OCI-LY7 (cell line): Measurements from ENCODE around the gene PADI3. TPM values are rescaled to one million over a fixed set of nuclear protein-coding genes. Genes with fewer than 3 reads are reported as not detected.

Source experiments
- Bru-seq: library from RNA; stranded (reverse); fragments of 400-500 nt; gene quantifications from one replicate; lab custom pipeline; 2021; lab: Mats Ljungman, UMichigan
- BruChase-seq, 2 experiments: library from RNA; stranded (reverse); fragments of 400-500 nt; gene quantifications; one replicate each; lab custom pipeline; 2021; lab: Mats Ljungman, UMichigan
- BruUV-seq: library from RNA; stranded (reverse); fragments of 400-500 nt; replicated peaks from 2 replicates; lab custom pipeline; 2021; lab: Mats Ljungman, UMichigan
- CTCF ChIA-PET: fragments of 300-600 bp; sonication (Branson Sonifier 250); formaldehyde crosslinking; loops from one replicate; lab custom pipeline; 2022; ENCODE audit warnings: antibody characterized with exemption; ENCODE audit not compliant: unreplicated experiment; lab: Charles Lee
- POLR2A ChIA-PET: fragments of 300-600 bp; sonication (Branson Sonifier 250); formaldehyde crosslinking; loops from one replicate; lab custom pipeline; 2022; ENCODE audit warnings: antibody characterized with exemption; lab: Charles Lee
- DNase-seq: peaks from one replicate; pipeline ENCODE4 v3.0.0-alpha.2; 2015; ENCODE audit warnings: low spot score
- H2AFZ ChIP-seq: fragments of 200-600 bp; sonication (generic), shearing (Covaris generic); 2 replicates; pipeline ENCODE4 v1.6.1; 2014; ENCODE audit warnings: mild to moderate bottlenecking, antibody characterized with exemption, low read length, moderate library complexity
- H3K27ac ChIP-seq: fragments of 200-600 bp; sonication (generic); 2 replicates; pipeline ENCODE4 v1.5.1; 2014; ENCODE audit warnings: mixed run types, low read depth, mild to moderate bottlenecking, moderate library complexity, low read length, inconsistent platforms; ENCODE audit not compliant: poor library complexity, severe bottlenecking
- H3K36me3 ChIP-seq: fragments of 200-600 bp; sonication (generic); 2 replicates; pipeline ENCODE4 v1.6.1; 2014; ENCODE audit warnings: mild to moderate bottlenecking, antibody characterized with exemption, low read length, moderate library complexity, mixed read lengths; ENCODE audit not compliant: insufficient read depth
- H3K4me1 ChIP-seq: fragments of 200-600 bp; sonication (generic); 2 replicates; pipeline ENCODE4 v1.5.1; 2014; ENCODE audit warnings: mild to moderate bottlenecking, low read length; ENCODE audit not compliant: insufficient read depth, poor library complexity, severe bottlenecking
- H3K4me2 ChIP-seq: fragments of 200-600 bp; sonication (generic); 2 replicates; pipeline ENCODE4 v1.6.1; 2014; ENCODE audit warnings: mild to moderate bottlenecking, low read length
- H3K4me3 ChIP-seq: fragments of 200-600 bp; sonication (generic); 2 replicates; pipeline ENCODE4 v1.5.1; 2014; ENCODE audit warnings: mild to moderate bottlenecking, low read depth, low read length; ENCODE audit not compliant: poor library complexity, severe bottlenecking
- H3K79me2 ChIP-seq: fragments of 200-600 bp; sonication (generic); 2 replicates; pipeline ENCODE4 v1.6.1; 2016; ENCODE audit warnings: low read depth, mild to moderate bottlenecking, low read length, moderate library complexity, mixed read lengths; ENCODE audit not compliant: insufficient read depth
- H3K9me2 ChIP-seq: fragments of 200-600 bp; sonication (generic); 2 replicates; pipeline ENCODE4 v1.6.1; 2016; ENCODE audit warnings: mild to moderate bottlenecking, low read length, mixed read lengths; ENCODE audit not compliant: insufficient read depth
- H3K9me3 ChIP-seq: fragments of 200-600 bp; sonication (generic); 2 replicates; pipeline ENCODE4 v1.6.1; 2014; ENCODE audit warnings: mild to moderate bottlenecking, mixed run types, low read length, mixed read lengths
- H4K20me1 ChIP-seq: fragments of 200-600 bp; sonication (generic); 2 replicates; pipeline ENCODE4 v1.6.1; 2014; ENCODE audit warnings: mild to moderate bottlenecking, antibody characterized with exemption, low read length, moderate library complexity, mixed read lengths; ENCODE audit not compliant: insufficient read depth
- CTCF ChIP-seq: fragments of 200-600 bp; sonication (generic); conservative IDR thresholded peaks from 2 replicates; pipeline ENCODE4 v1.5.1; 2014; ENCODE audit warnings: mild to moderate bottlenecking, antibody characterized with exemption, low read length, moderate library complexity, mixed read lengths
- EZH2phosphoT487 ChIP-seq: fragments of 200-600 bp; sonication (generic); IDR thresholded peaks from 2 replicates; pipeline ENCODE4 v1.6.1; 2018; ENCODE audit warnings: low read depth, borderline replicate concordance, mild to moderate bottlenecking, mixed run types, antibody characterized with exemption, low read length, moderate library complexity, mixed read lengths
- intact Hi-C: fragments of 100-400 bp; cut with micrococcal nuclease; formaldehyde crosslinking; loops from one replicate; pipeline ENCODE4 v1.10.0; 2022; ENCODE audit not compliant: unreplicated experiment
- long read RNA-seq: library from polyadenylated mRNA; stranded (forward); transcript quantifications from one replicate; pipeline ENCODE4 v2.0.0, GENCODE V29; 2022
- total RNA-seq, 2 experiments: library from RNA; depleted of rRNA in 1 of 2; stranded (reverse); fragments of >200 nt in 1 of 2; shearing (Covaris generic) in 1 of 2; gene quantifications; 2 replicates each; pipeline ENCODE4 v1.2.3, GENCODE V29; 2014 to 2022

The PADI3 gene
- total RNA-seq (2014; rRNA removed; shearing (Covaris generic)) (not detected in 2 replicates), total RNA-seq (2022) (not detected in 2 replicates), Bru-seq, nascent RNA (not detected), BruChase-seq, experiment 1, labeled RNA remaining after a 6-hour chase (not detected), BruChase-seq, experiment 2, labeled RNA remaining after a 2-hour chase (not detected)
- long read RNA-seq = 0 reads

DNA sequence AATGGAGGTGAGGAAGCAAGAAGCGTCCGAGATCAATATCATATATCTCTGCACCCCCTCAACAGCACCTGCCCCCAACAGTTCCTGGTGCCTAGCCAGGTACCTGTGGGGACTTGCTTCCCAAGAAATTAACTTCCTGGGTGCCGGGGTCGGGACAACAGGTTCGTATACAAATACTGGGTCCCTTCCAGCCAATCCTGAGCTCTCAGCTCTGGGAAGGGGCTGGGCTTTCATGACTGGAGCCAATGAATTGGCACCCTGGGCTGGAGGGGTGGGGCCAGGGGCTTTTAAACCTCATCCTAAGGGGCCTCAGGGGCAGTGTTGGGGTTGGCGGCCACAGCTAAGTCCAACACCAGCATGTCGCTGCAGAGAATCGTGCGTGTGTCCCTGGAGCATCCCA is at the start of gene PADI3:
PADI3 (plus strand) TSS at position 318 of the 400 bp plus-strand sequence; CDS start at position 358, 40 bp downstream.
- DNase-seq = no peak
- intact Hi-C loops = no loop called here
- no peak for TF ChIP-seq CTCF
- no peak for TF ChIP-seq EZH2phosphoT487
- Histone ChIP-seq H4K20me1 (no peaks in the 10 kb centered on the region), H3K4me1 (no peaks in the 10 kb centered on the region), H3K4me3 (no peak within 1 kb of the TSS), H3K9me2 (no peaks in the 10 kb centered on the region), H3K4me2 (no peak within 1 kb of the TSS), H3K36me3 (no peaks in the 10 kb centered on the region), H3K9me3 (no peaks in the 10 kb centered on the region), H3K27ac (no peak within 1 kb of the TSS), H2AFZ (no peak within 1 kb of the TSS), H3K79me2 (no peaks in the 10 kb centered on the region)
- CTCF ChIA-PET = no interaction called here
- BruUV-seq = no TSS peak
- POLR2A ChIA-PET = interaction anchor here (0.7 to 1.3 kb wide), 2 partner anchors 41 to 88 kb away, joined by 3 read pairs; no protein-coding TSS in a partner anchor

GRCh38 chr1:17199267-17200044 is 49.4 kb upstream of the PADI3 start:
- intact Hi-C loops = no loop called here
- Histone ChIP-seq H3K9me2 (no peaks in the 10 kb centered on the region), H4K20me1 (no peaks in the 10 kb centered on the region), H3K79me2 (no peaks in the 10 kb centered on the region), H3K36me3 (no peaks in the 10 kb centered on the region), H3K4me2 (no peak overlapping the region), H3K4me3 (no peak overlapping the region), H2AFZ (no peak overlapping the region), H3K9me3 (no peaks in the 10 kb centered on the region), H3K27ac (no peak overlapping the region), H3K4me1 (no peaks in the 10 kb centered on the region)
- BruUV-seq = no TSS peak
- ChIA-PET POLR2A (interaction anchor here (0.7 kb wide), 1 partner anchor 13 kb away, joined by 4 read pairs; no protein-coding TSS in a partner anchor), CTCF (no interaction called here)
- DNase-seq = no peak
- no peak for TF ChIP-seq CTCF
- no peak for TF ChIP-seq EZH2phosphoT487
